Keratinocyte (primary cell): ENCODE data around the gene TYMS. TPM values are rescaled to one million over a fixed set of nuclear protein-coding genes. Genes with fewer than 3 reads are reported as not detected.

Experiments used
- DNase-seq: peaks from one replicate; pipeline ENCODE4 v3.0.0-alpha.2; 2011; ENCODE audit warnings: low read depth, missing footprints, low spot score
- FAIRE-seq: peaks from 2 replicates; lab custom pipeline; 2011; peaks lifted over from hg19 to GRCh38; lab: Jason Lieb, UNC
- H2AFZ ChIP-seq: 2 replicates; pipeline ENCODE4 v1.6.0; 2012; ENCODE audit warnings: low read length, control low read depth, inconsistent platforms; ENCODE audit not compliant: control insufficient read depth
- H3K27ac ChIP-seq: 2 replicates; pipeline ENCODE4 v1.5.1; 2011; ENCODE audit warnings: low read length; ENCODE audit not compliant: control insufficient read depth, insufficient read depth
- H3K27me3 ChIP-seq: 3 replicates; pipeline ENCODE4 v1.6.0; 2011; ENCODE audit warnings: low read length; ENCODE audit not compliant: control insufficient read depth, insufficient read depth; ENCODE audit errors: extremely low read depth
- H3K36me3 ChIP-seq, 2 experiments: 2 replicates in 1 of 2; 3 replicates in 1 of 2; pipeline ENCODE4 v1.5.1; 2011; ENCODE audit warnings: low read length in 2 of 2, mild to moderate bottlenecking in 1 of 2; ENCODE audit not compliant: control insufficient read depth in 2 of 2, insufficient read depth in 2 of 2; ENCODE audit errors: extremely low read depth in 1 of 2
- H3K4me1 ChIP-seq: 3 replicates; pipeline ENCODE4 v1.5.1; 2011; ENCODE audit warnings: low read length; ENCODE audit not compliant: control insufficient read depth, insufficient read depth; ENCODE audit errors: extremely low read depth
- H3K4me2 ChIP-seq: 3 replicates; pipeline ENCODE4 v1.6.0; 2011; ENCODE audit warnings: low read depth, low read length; ENCODE audit not compliant: control insufficient read depth, insufficient read depth; ENCODE audit errors: extremely low read depth
- H3K4me3 ChIP-seq, 3 experiments: fragments of 200-600 bp in 1 of 3; sonication (generic) in 1 of 3; 2 replicates in 2 of 3; 3 replicates in 1 of 3; pipeline ENCODE4 v1.5.1; 2011 to 2016; ENCODE audit warnings: low read length in 3 of 3, mild to moderate bottlenecking in 3 of 3, control low read depth in 2 of 3, inconsistent platforms in 1 of 3, low read depth in 1 of 3, mixed read lengths in 1 of 3, mixed run types in 1 of 3, moderate library complexity in 1 of 3; ENCODE audit not compliant: control insufficient read depth in 2 of 3, insufficient read depth in 2 of 3; ENCODE audit errors: extremely low read depth in 1 of 3
- H3K79me2 ChIP-seq: 2 replicates; pipeline ENCODE4 v1.6.0; 2012; ENCODE audit warnings: low read length; ENCODE audit not compliant: control insufficient read depth, insufficient read depth
- H3K9ac ChIP-seq: 3 replicates; pipeline ENCODE4 v1.6.0; 2011; ENCODE audit warnings: low read length; ENCODE audit not compliant: control insufficient read depth, insufficient read depth; ENCODE audit errors: extremely low read depth
- H3K9me1 ChIP-seq: 3 replicates; pipeline ENCODE4 v1.6.0; 2011; ENCODE audit warnings: low read length; ENCODE audit not compliant: control insufficient read depth, insufficient read depth; ENCODE audit errors: extremely low read depth
- H3K9me3 ChIP-seq: 2 replicates; pipeline ENCODE4 v1.5.1; 2012; ENCODE audit warnings: low read depth, low read length; ENCODE audit not compliant: control insufficient read depth
- H4K20me1 ChIP-seq: 3 replicates; pipeline ENCODE4 v1.6.0; 2011; ENCODE audit warnings: low read length; ENCODE audit not compliant: control insufficient read depth, insufficient read depth; ENCODE audit errors: extremely low read depth
- EZH2 ChIP-seq: IDR thresholded peaks from one replicate; pipeline ENCODE4 v1.6.1; 2012; ENCODE audit warnings: inconsistent platforms, mild to moderate bottlenecking, low read length, moderate library complexity
- dilution Hi-C: fragments of 300-500 bp; cut with MboI; formaldehyde crosslinking; loops from one replicate; pipeline ENCODE4 v1.7.0; 2020; ENCODE audit warnings: low sequenced_read_pairs; ENCODE audit not compliant: extremely low pct_ligation_motif_present
- polyA plus RNA-seq, 5 experiments: library from polyadenylated mRNA; depleted of rRNA in 3 of 5; stranded (reverse) in 3 of 5; stranded (forward) in 1 of 5; unstranded in 1 of 5; fragments of >200 nt; gene quantifications; 1 replicate in 1 of 5; 2 replicates in 3 of 5; 3 replicates in 1 of 5; pipeline versions ENCODE4 v1.2.1 to v1.2.3, GENCODE V29; 2011 to 2012; ENCODE audit warnings: missing spikeins in 2 of 5, low read depth in 1 of 5, low replicate concordance in 1 of 5
- TF ChIP-seq, protein P1 (sequence below), 3 experiments: IDR thresholded peaks in 1 of 3; conservative IDR thresholded peaks in 1 of 3; optimal IDR thresholded peaks in 1 of 3; 2 replicates in 2 of 3; 3 replicates in 1 of 3; pipeline versions ENCODE3 to v1.5.1; 2011; ENCODE audit warnings: low read length in 3 of 3, mild to moderate bottlenecking in 3 of 3, moderate library complexity in 2 of 3, control low read depth in 1 of 3, inconsistent platforms in 1 of 3; ENCODE audit not compliant: insufficient read depth in 2 of 3; ENCODE audit errors: extremely low read depth in 1 of 3

Gene TYMS
- polyA plus RNA-seq, 1 donor (not counting 4 experiments of a cell fraction or from before 2014, with no cell fraction given), result 39.9 TPM

DNA sequence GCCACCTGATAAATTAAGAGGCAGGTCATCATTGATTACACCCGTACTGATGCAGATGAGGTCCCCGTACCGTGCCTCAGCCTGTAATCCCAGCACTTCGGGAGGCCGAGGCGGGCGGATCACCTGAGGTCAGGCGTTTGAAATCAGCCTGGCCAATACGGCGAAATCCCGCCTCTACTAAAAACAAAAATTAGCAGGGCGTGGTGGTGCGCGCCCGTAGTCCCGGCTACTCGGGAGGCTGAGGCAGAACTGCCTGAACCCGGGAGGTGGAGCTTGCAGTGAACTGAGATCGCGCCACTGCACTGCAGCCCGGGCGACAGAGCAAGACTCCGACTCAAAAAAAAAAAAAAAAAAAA, 55.7 kb downstream of the TYMS start:
- no peaks in the 10 kb centered on the region for H4K20me1 ChIP-seq
- H2AFZ ChIP-seq, result peak overlapping the region; percentile 89
- peak overlapping the region; percentile 44 to 66 (median 65) for H3K4me3 ChIP-seq
- peak overlapping the region; percentile 78 for H3K27ac ChIP-seq
- H3K9me1 ChIP-seq, result no peaks in the 10 kb centered on the region
- H3K4me2 ChIP-seq, result peak overlapping the region; percentile 83
- no peaks in the 10 kb centered on the region for H3K27me3 ChIP-seq
- no peak for DNase-seq
- H3K9ac ChIP-seq, result peak overlapping the region; percentile 73
- H3K9me3 ChIP-seq, result no peaks in the 10 kb centered on the region
- no peak for FAIRE-seq
- dilution Hi-C loops, result no loop called here
- peaks cover 33% of the 10 kb centered on the region for H3K79me2 ChIP-seq
- TF ChIP-seq EZH2, result no peak
- TF ChIP-seq, protein P1, sequence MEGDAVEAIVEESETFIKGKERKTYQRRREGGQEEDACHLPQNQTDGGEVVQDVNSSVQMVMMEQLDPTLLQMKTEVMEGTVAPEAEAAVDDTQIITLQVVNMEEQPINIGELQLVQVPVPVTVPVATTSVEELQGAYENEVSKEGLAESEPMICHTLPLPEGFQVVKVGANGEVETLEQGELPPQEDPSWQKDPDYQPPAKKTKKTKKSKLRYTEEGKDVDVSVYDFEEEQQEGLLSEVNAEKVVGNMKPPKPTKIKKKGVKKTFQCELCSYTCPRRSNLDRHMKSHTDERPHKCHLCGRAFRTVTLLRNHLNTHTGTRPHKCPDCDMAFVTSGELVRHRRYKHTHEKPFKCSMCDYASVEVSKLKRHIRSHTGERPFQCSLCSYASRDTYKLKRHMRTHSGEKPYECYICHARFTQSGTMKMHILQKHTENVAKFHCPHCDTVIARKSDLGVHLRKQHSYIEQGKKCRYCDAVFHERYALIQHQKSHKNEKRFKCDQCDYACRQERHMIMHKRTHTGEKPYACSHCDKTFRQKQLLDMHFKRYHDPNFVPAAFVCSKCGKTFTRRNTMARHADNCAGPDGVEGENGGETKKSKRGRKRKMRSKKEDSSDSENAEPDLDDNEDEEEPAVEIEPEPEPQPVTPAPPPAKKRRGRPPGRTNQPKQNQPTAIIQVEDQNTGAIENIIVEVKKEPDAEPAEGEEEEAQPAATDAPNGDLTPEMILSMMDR (optimal IDR thresholded peaks at IDR 0.05 in 1 of 3, IDR thresholded peaks at IDR 0.05 in 1 of 3, conservative IDR thresholded peaks at IDR 0.05 in 1 of 3; ENCODE audit: extremely low read depth in 1 of 3, insufficient read depth in 2 of 3, low read length in 3 of 3), result no peak
- peaks cover 3 to 9% of the 10 kb centered on the region in 2 experiments for H3K36me3 ChIP-seq
- peaks cover 14% of the 10 kb centered on the region for H3K4me1 ChIP-seq

DNA sequence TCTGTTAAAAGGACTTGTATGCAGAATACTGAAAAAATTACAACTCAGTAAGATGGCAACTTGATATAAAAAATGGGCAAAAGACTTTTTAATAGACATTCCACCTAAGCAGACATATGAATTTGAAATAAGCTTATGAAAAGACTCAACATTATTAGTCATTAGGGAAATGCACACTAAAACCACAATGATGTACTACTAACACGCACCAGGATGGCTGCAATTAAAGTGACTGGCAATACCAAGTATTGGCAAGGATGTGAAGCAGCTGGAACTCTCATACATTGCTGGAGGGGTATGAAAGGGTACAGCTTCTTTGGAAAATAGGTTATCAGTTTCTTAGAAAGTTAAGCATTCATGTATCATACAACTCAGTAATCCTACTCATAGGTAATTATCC, 58.2 kb downstream of the TYMS start:
- Histone ChIP-seq H3K4me2 (no peak overlapping the region), H3K27me3 (no peaks in the 10 kb centered on the region), H3K79me2 (peaks cover 11% of the 10 kb centered on the region), H3K9ac (no peak overlapping the region), H2AFZ (no peak overlapping the region), H3K4me3 (no peak overlapping the region), H3K27ac (no peak overlapping the region), H4K20me1 (no peaks in the 10 kb centered on the region), H3K4me1 (peaks cover 13% of the 10 kb centered on the region), H3K9me3 (no peaks in the 10 kb centered on the region), H3K9me1 (no peaks in the 10 kb centered on the region), H3K36me3 (no peaks in the 10 kb centered on the region)
- FAIRE-seq (peak; percentile 87), DNase-seq (no peak)
- dilution Hi-C loops, result no loop called here
- TF ChIP-seq EZH2, result no peak
- TF ChIP-seq, protein P1 (optimal IDR thresholded peaks at IDR 0.05 in 1 of 3, IDR thresholded peaks at IDR 0.05 in 1 of 3, conservative IDR thresholded peaks at IDR 0.05 in 1 of 3; ENCODE audit: extremely low read depth in 1 of 3, insufficient read depth in 2 of 3, low read length in 3 of 3), result no peak
